Measurements from ENCODE around the gene OCA2.
"Not testable (repeated sequence)": the region's sequence is repeated elsewhere in the genome, so short reads cannot be mapped to it uniquely, and the experiment has no call there.

Gene OCA2

DNA sequence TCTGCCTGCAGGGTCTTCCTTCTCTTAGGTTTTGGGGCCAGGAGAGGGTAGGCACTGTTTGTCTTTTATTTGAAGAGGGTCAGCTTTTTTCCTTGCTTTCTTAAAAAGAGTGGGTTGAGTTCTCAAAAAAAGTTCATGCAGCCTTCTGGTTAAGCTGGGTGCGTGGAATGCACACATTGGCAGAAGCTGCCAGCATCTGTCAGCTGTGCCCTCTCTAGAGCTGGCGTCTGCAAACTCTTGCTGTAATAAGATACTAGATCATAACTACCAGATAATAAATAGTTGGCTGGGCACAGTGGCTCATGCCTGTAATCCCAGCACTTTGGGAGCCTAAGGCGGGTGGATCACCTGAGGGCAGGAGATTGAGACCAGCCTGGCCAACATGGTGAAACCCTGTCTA, 373.4 kb downstream of the OCA2 start:
- 100% methylated on average over 3 of the region's 3 CpGs for WGBS
- Histone ChIP-seq H3K27ac (ENCODE audit: low read depth, low read length) (no peak overlapping the region), H3K27me3 (ENCODE audit: insufficient read depth, low read length) (no peaks in the 10 kb centered on the region), H3K36me3 (ENCODE audit: insufficient read depth, low read length) (no peaks in the 10 kb centered on the region), H3K9me3 (ENCODE audit: insufficient read depth, low read depth, low read length) (no peaks in the 10 kb centered on the region), H3K4me3 (ENCODE audit: low read length) (no peak overlapping the region), H3K9ac (ENCODE audit: low read depth, low read length) (no peak overlapping the region), H3K4me1 (ENCODE audit: insufficient read depth, low read length) (no peaks in the 10 kb centered on the region)

DNA sequence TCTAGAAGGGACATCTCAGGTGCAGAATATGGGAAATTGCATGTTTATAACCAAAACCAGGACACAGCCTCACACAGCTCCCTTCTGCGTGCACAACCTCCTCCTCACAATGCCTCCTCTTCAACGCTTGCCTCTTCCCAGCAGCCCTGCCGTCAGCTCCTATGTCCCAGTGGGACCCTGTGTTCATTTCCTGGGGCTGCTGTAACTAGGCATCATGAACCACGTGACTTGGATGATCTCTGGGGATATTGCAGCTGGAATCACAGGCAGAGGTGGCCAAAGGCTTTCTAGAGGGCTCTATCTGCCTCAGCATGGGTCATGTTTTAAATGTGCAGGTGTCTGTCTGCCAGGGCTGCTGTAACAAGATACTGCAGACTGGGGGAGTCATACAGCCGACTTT, 375.3 kb downstream of the OCA2 start:
- H3K27ac ChIP-seq (ENCODE audit: low read depth, low read length): no peak overlapping the region
- WGBS: 83% methylated on average over 5 of the region's 5 CpGs
- H3K4me3 ChIP-seq (ENCODE audit: low read length): no peak overlapping the region
- H3K4me1 ChIP-seq (ENCODE audit: insufficient read depth, low read length): no peaks in the 10 kb centered on the region
- H3K9me3 ChIP-seq (ENCODE audit: insufficient read depth, low read depth, low read length): no peaks in the 10 kb centered on the region
- no peaks in the 10 kb centered on the region for H3K27me3 ChIP-seq (ENCODE audit: insufficient read depth, low read length)
- H3K9ac ChIP-seq (ENCODE audit: low read depth, low read length): no peak overlapping the region
- H3K36me3 ChIP-seq (ENCODE audit: insufficient read depth, low read length): no peaks in the 10 kb centered on the region

GRCh38 chr15:27722102-27722501, 377.0 kb downstream of the OCA2 start:
- H3K27me3 ChIP-seq (ENCODE audit: insufficient read depth, low read length): no peaks in the 10 kb centered on the region
- no peaks in the 10 kb centered on the region for H3K4me1 ChIP-seq (ENCODE audit: insufficient read depth, low read length)
- no peak overlapping the region for H3K4me3 ChIP-seq (ENCODE audit: low read length)
- H3K36me3 ChIP-seq (ENCODE audit: insufficient read depth, low read length): no peaks in the 10 kb centered on the region
- H3K9me3 ChIP-seq (ENCODE audit: insufficient read depth, low read depth, low read length): no peaks in the 10 kb centered on the region
- WGBS: 88% methylated on average over 9 of the region's 9 CpGs
- H3K27ac ChIP-seq (ENCODE audit: low read depth, low read length): no peak overlapping the region
- no peak overlapping the region for H3K9ac ChIP-seq (ENCODE audit: low read depth, low read length)

DNA sequence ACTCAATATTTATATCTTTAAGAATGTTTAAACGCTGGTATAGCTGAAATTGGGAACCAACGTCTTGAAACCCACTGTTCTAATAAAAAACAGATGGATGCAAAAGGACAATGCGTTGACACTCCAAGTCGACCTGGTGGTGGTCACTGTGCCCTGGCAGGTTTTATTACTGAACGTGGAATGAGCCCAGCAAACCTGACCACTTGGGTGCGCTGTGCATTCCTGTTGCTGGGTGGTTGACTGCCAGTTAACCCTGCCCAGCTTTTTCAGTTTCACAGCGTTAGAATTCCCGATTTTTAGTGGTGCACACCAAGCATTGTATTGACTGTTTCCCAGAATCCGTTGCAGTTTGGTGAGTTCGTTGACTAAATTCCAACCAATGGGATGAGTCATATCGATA, 384.4 kb downstream of the OCA2 start:
- WGBS: 92% methylated on average over 11 of the region's 11 CpGs
- no peaks in the 10 kb centered on the region for H3K27me3 ChIP-seq (ENCODE audit: insufficient read depth, low read length)
- no peak overlapping the region for H3K27ac ChIP-seq (ENCODE audit: low read depth, low read length)
- 0 out of 2 replicates have a peak, but pooled peaks cover 3% of the 10 kb centered on the region for H3K9me3 ChIP-seq (ENCODE audit: insufficient read depth, low read depth, low read length)
- H3K4me1 ChIP-seq (ENCODE audit: insufficient read depth, low read length): no peaks in the 10 kb centered on the region
- no peak overlapping the region for H3K9ac ChIP-seq (ENCODE audit: low read depth, low read length)
- no peaks in the 10 kb centered on the region for H3K36me3 ChIP-seq (ENCODE audit: insufficient read depth, low read length)
- no peak overlapping the region for H3K4me3 ChIP-seq (ENCODE audit: low read length)

DNA sequence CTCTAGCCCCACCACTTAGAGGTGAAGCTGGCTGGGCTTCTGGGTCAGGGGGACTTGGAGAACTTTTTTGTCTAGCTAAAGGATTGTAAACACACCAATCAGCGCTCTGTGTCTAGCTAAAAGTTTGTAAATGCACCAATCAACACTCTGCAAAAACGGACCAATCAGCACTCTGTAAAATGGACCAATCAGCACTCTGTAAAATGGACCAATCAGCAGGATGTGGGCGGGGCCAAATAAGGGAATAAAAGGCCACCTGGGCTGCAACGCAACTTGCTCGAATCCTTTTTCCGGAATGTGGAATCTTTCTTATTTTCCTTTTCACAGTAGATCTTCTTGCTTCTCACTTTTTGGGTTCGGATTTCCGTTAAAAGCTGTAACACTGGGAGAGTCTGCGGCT, 385.3 kb downstream of the OCA2 start:
- not testable (repeated sequence) for H3K9ac ChIP-seq (ENCODE audit: low read depth, low read length); H3K4me1 ChIP-seq (ENCODE audit: insufficient read depth, low read length); H3K27me3 ChIP-seq (ENCODE audit: insufficient read depth, low read length); H3K4me3 ChIP-seq (ENCODE audit: low read length); H3K36me3 ChIP-seq (ENCODE audit: insufficient read depth, low read length); H3K9me3 ChIP-seq (ENCODE audit: insufficient read depth, low read depth, low read length); H3K27ac ChIP-seq (ENCODE audit: low read depth, low read length)
- WGBS: 97% methylated on average over 9 of the region's 9 CpGs

DNA sequence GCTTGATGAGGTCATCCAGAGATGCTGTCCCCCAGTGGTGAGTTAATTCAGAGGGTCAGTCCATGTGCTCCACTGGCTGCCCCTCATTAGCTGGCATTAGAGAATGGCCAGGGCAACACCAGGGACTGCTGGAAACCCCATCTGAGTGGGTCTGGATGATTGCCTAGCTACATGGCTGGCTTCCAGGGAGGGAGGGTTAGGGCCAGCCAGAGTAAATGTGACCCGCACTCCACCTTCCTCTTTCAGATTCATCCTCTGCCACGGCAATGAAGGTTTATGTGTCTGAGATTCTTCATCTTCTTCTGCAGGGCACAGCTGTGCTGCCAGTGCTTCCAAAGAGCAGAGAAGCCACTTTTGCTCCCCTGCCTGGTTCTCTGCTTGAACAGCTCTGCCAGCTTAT, 391.9 kb downstream of the OCA2 start:
- Histone ChIP-seq H3K9me3 (ENCODE audit: insufficient read depth, low read depth, low read length) (peaks cover 16% of the 10 kb centered on the region; the same call in 1 of the 2 replicates), H3K9ac (ENCODE audit: low read depth, low read length) (no peak overlapping the region), H3K27ac (ENCODE audit: low read depth, low read length) (no peak overlapping the region), H3K4me3 (ENCODE audit: low read length) (no peak overlapping the region), H3K4me1 (ENCODE audit: insufficient read depth, low read length) (no peaks in the 10 kb centered on the region), H3K36me3 (ENCODE audit: insufficient read depth, low read length) (no peaks in the 10 kb centered on the region), H3K27me3 (ENCODE audit: insufficient read depth, low read length) (no peaks in the 10 kb centered on the region)
- 96% methylated on average over 2 of the region's 2 CpGs for WGBS

DNA sequence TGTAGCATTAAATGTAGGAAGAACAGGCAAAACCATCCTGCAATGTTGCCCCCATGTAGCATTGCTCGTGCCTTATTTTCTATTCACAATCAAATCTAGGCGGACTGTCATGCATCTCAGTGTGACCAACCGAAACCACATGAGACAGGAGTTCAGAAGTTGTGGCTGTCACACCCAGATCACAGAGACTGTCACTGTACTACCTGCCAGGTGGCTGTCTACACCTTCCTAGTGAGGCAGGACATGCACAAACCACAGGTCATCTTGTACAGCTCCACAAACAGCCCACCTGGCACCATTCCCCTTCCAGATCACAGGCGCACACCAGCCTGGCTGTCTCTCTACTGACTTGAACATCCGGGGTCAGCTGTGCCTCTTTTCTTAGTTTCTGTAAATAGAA, 392.8 kb downstream of the OCA2 start:
- WGBS: 95% methylated on average over 5 of the region's 5 CpGs

DNA sequence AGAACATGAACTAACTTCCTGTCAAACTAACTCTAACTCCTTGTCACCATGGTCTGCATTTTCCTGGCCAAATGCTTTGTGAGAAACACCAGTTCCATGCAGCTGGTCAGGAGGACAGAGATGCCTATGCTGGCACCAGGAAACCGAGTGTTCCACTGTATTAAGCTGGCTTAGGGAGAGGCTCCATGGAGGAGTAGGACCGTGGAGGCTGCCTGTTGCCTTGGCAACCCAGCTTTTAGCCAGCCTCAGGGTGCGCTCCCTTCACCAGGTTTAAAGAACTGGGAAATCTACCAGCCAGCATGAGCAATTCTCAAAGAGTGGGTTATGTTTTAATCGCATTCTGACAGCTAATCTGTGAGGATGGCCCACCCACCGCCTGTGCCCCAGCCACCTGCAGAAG, 394.1 kb downstream of the OCA2 start:
- Histone ChIP-seq H3K36me3 (ENCODE audit: insufficient read depth, low read length) (no peaks in the 10 kb centered on the region), H3K27ac (ENCODE audit: low read depth, low read length) (no peak overlapping the region), H3K27me3 (ENCODE audit: insufficient read depth, low read length) (no peaks in the 10 kb centered on the region), H3K4me1 (ENCODE audit: insufficient read depth, low read length) (no peaks in the 10 kb centered on the region), H3K9ac (ENCODE audit: low read depth, low read length) (no peak overlapping the region), H3K4me3 (ENCODE audit: low read length) (no peak overlapping the region), H3K9me3 (ENCODE audit: insufficient read depth, low read depth, low read length) (peaks cover 16% of the 10 kb centered on the region; the same call in 1 of the 2 replicates)
- 87% methylated on average over 5 of the region's 5 CpGs for WGBS

More for the DNA sequence above, 392.8 kb downstream of the OCA2 start:
- H3K4me1 ChIP-seq (ENCODE audit: insufficient read depth, low read length): no peaks in the 10 kb centered on the region
- no peaks in the 10 kb centered on the region for H3K27me3 ChIP-seq (ENCODE audit: insufficient read depth, low read length)
- H3K27ac ChIP-seq (ENCODE audit: low read depth, low read length): no peak overlapping the region
- no peak overlapping the region for H3K4me3 ChIP-seq (ENCODE audit: low read length)
- H3K9me3 ChIP-seq (ENCODE audit: insufficient read depth, low read depth, low read length): peaks cover 16% of the 10 kb centered on the region; the same call in 1 of the 2 replicates
- H3K9ac ChIP-seq (ENCODE audit: low read depth, low read length): no peak overlapping the region
- no peaks in the 10 kb centered on the region for H3K36me3 ChIP-seq (ENCODE audit: insufficient read depth, low read length)

Measured in HUES64 (cell line).